ENCODE measurements around the gene RGS6.

The RGS6 gene

GRCh38 chr14:72539661-72540315, 607.6 kb downstream of the RGS6 start:
- DNase-seq = no peak

GRCh38 chr14:72540836-72541235, 608.6 kb downstream of the RGS6 start:
- no peak for DNase-seq

- DNase-seq = no peak
Observed at GRCh38 chr14:72541546-72541945, 609.3 kb downstream of the RGS6 start.

DNA sequence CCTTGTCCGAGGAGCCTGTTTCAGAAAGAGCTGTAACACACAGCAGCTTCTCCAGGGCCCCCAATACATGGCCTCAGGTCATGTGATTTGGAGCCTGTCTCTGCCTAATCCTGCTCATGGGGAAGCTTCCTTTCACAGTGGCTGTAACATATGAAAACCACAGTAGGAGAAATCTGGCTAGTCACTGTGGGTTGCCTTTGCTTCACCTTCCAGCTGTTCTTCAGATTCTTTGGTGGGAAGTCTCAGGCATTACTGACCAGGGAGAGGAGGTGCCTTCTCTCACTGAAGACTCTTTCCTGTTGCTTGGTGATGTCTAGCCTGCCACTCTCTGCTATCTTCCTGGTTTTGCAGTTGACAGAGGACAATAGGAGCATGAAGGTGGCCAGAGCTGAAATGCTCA, 611.1 kb downstream of the RGS6 start:
- DNase-seq = no peak

DNA sequence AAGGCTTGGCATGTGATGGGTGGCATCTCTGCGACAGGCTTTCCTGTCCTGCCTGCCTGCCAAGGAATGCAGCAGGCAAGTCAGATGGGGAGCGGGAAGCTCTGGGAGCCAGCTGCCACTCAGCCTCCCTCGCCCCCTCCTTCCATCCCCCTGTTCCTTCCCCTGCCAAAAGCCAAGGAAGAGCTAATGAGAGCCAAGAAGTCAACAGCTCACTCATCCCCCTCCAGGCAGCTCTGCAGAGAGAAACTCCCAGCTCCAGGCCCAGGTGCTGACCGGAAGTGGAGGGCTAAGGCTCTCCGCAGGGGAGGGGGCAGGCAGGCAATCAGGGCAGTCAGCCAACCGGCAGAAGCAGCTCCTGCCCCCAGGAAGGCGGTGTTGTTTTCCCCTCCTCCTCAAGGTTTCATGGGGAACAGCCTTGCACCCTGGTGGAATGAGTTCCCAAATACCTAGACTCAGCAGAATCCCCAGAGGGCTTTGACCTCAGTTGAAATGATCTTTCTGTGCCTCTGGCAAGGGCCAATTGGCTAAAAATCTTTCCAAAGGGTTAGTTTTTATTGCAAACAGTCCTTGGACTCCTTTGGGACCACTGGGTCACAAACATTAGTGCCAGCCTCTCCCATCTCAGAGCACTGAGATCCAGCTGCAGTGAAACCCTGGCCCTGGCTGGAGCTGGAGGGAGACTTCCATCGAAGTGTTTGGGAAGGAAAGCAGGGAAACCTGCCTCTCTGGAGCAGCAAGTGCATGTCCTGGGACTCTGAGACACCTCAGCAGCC, 612.6 kb downstream of the RGS6 start:
- no peak for DNase-seq

- DNase-seq = no peak
Observed at GRCh38 chr14:72545411-72546311, 613.4 kb downstream of the RGS6 start.

- no peak for DNase-seq
Observed at GRCh38 chr14:72546344-72547016, 614.3 kb downstream of the RGS6 start.

DNA sequence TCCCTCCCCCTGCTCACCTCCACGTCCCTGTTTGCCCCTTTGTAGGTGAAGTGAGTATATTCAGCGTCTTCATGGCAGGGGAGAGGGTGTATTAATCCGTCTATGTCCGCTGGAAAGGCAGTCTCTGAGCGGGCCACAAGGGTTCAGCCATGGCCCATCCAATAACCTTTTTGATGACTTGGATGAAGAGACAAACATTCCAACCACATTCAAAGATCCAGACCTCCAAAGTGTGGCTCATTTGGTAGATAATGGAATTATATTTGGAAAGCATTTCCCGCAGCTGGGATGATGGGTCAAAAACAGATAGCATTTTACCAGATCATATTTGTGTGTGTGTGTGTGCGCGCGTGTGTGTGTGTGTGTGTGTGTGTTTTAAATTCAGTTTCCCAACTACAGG, 615.8 kb downstream of the RGS6 start:
- no peak for DNase-seq

GRCh38 chr14:72549026-72549425, 616.8 kb downstream of the RGS6 start:
- DNase-seq = no peak

DNA sequence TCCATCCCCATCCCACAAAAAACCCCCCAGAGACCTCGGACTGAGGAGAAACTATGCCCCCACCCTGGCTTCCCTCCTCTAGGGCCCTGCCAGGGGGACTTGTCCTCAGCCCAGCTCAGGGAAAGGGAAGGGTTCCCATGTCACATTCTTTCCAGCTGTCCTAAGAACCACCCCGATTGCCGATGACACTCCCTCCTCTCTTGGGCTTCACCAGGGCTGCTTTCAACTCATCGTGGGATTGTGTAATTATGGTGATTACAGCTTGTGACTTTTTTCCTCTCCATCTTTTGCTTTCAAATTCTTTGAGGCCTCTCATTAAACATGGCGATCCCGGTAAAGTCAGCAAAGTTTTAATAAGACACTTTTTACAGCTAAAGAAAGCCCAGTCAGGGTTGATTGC, 617.6 kb downstream of the RGS6 start:
- no peak for DNase-seq

- no peak for DNase-seq
Observed at GRCh38 chr14:72550513-72550912, 618.3 kb downstream of the RGS6 start.

- DNase-seq = no peak
Observed at GRCh38 chr14:72552236-72552635, 620.0 kb downstream of the RGS6 start.

- no peak for DNase-seq
Observed at GRCh38 chr14:72553161-72553560, 620.9 kb downstream of the RGS6 start.

DNA sequence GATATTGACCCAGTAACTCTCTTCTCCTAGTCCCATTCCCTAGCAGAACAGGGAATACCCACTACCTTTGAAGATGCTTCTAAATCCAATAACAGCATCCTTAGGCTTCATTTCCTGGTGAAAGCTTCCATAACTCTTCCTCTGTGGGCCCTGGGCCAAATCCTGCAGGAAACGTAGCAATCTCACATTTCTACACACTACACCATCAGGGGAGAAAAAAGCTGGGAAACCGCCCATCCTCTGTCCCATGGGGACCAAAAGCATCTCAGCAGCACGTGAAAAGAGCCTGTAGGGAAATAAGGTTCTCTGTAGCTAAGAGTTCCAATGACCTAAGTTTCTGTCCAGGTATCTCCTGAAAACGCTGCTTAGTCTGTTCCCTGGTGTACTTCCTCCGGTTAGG, 621.4 kb downstream of the RGS6 start:
- DNase-seq = no peak

- DNase-seq = no peak
Observed at GRCh38 chr14:72554401-72554800, 622.2 kb downstream of the RGS6 start.

GRCh38 chr14:72554994-72555608, 622.9 kb downstream of the RGS6 start:
- no peak for DNase-seq

DNA sequence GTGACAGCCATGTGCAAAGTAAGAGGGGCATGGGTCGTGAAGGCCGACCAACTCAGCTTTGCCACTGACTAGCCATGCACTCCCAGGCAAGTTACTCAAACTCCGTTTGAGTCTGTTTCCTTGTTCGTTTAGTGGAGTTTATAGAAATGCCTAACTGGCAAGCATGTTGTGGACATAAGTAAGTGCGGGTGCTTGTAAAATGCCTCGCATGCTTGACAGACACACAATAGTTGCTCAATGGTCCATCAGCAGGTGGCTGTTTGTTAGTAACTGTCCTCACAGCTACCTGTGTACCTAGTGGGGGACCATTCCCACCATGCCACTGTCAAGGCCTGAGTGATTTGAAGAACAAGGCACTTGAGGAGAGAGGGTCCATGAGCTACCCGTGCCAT, 623.4 kb downstream of the RGS6 start:
- no peak for DNase-seq

DNA sequence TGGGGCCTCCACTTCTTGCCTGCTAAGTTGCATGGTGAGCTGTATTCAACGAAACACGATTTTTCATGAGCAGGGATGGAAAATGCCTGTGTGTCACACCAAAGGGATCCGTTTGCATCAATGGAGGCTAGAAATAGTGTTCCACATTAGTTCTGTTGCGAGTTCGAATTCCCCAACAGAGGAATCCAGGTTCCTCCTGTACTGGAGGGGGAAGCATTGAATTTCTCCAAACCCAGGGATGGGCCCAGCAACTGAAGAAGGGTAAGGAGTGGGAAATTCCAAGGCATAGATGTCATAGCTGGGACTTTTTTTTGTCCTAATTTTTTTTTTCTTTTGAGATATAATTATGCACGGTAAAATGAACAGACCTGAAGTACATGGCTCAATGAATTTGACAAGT, 625.4 kb downstream of the RGS6 start:
- DNase-seq = no peak

GRCh38 chr14:72558721-72559120, 626.5 kb downstream of the RGS6 start:
- DNase-seq = no peak

GRCh38 chr14:72559202-72559601, 627.0 kb downstream of the RGS6 start:
- no peak for DNase-seq

- no peak for DNase-seq
Observed at GRCh38 chr14:72559669-72560255, 627.5 kb downstream of the RGS6 start.

DNA sequence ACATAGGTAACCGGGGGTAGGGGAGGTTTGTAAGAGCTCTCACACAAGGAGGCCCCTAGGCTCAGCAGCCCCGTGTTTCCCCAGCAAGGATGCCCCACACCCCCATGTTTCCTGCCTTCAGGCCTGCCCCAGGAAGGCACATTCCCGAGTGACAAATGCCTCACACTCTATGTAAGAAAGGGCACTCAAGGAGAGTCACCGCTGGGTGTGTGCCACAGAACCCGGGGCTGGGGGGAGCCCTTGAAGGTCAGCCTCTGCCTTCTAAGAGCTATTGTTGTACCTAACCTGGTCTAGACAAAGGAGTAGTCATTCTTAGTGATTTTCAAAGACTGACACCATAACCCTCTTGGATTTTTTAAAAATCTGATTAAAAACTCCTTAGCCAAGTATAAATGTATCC, 628.1 kb downstream of the RGS6 start:
- DNase-seq = no peak

Measured in CD4-positive, alpha-beta T cell treated with Interleukin-15 for 1 hour (primary cell).